GM12878 (cell line): Measurements from ENCODE around the gene MSX2. TPM values are rescaled to one million over a fixed set of nuclear protein-coding genes. Genes with fewer than 3 reads are reported as not detected.

Source experiments
- BCLAF1 ChIP-seq: fragments of 450-650 bp; IDR thresholded peaks from 2 replicates; pipeline ENCODE4 v1.6.1; 2017; ENCODE audit warnings: antibody characterized with exemption, mild to moderate bottlenecking, moderate library complexity
- CBX3 ChIP-seq: fragments of 200-600 bp; sonication (generic); IDR thresholded peaks from 2 replicates; pipeline ENCODE4 v1.6.1; 2016; ENCODE audit warnings: low read depth, borderline replicate concordance
- ETV6 ChIP-seq, 2 experiments: fragments of 450-650 bp in 1 of 2; IDR thresholded peaks in 1 of 2; conservative IDR thresholded peaks in 1 of 2; 2 replicates each; pipeline ENCODE4 v1.6.1; 2014; ENCODE audit warnings: antibody characterized with exemption in 1 of 2, borderline replicate concordance in 1 of 2, low read depth in 1 of 2, mild to moderate bottlenecking in 1 of 2, moderate library complexity in 1 of 2
- IRF4 ChIP-seq: IDR thresholded peaks from 2 replicates; pipeline ENCODE4 v1.6.1; 2011; ENCODE audit warnings: low read depth, low read length
- MEF2A ChIP-seq: IDR thresholded peaks from 2 replicates; pipeline ENCODE4 v1.6.1; 2011; ENCODE audit warnings: low read depth, mild to moderate bottlenecking, low read length, moderate library complexity; ENCODE audit not compliant: insufficient read depth
- NR2C2 ChIP-seq: IDR thresholded peaks from 2 replicates; pipeline ENCODE4 v1.6.1; 2011; ENCODE audit warnings: borderline replicate concordance, low read depth; ENCODE audit not compliant: control insufficient read depth, insufficient read length
- ZBTB11 ChIP-seq: fragments of 450-650 bp; formaldehyde crosslinking; IDR thresholded peaks from 2 replicates; pipeline ENCODE4 v1.5.0; 2022; ENCODE audit warnings: mild to moderate bottlenecking, missing genetic modification characterization
- polyA plus RNA-seq, 11 experiments: library from polyadenylated mRNA; depleted of rRNA in 4 of 11; unstranded in 6 of 11; stranded (reverse) in 5 of 11; fragments of >200 nt; fragmentation: Nextera tagmentation in 4 of 11; fragmentation: Illumina TruSeq in 1 of 11; extraction: Ambion mirVana in 4 of 11; extraction: Trizol in 1 of 11; gene quantifications; 1 replicate in 1 of 11; 2 replicates in 10 of 11; pipeline versions ENCODE4 v1.2.1 to v1.2.3, GENCODE V29; 2011 to 2016; ENCODE audit warnings: inconsistent platforms in 2 of 11, missing spikeins in 2 of 11, low read depth in 1 of 11
- total RNA-seq, 4 experiments: library from RNA; depleted of rRNA in 3 of 4; stranded (reverse); fragments of >200 nt in 3 of 4; fragmentation: Illumina TruSeq in 1 of 4; extraction: Trizol in 1 of 4; gene quantifications; 2 replicates each; pipeline versions ENCODE4 v1.2.1 to v1.2.3, GENCODE V29; 2013 to 2021

Gene MSX2
- total and polyA plus RNA-seq, 10 of the 15 experiments (the other 5 are each of a cell fraction or from before 2014, with no cell fraction given): not detected

- no peak for TF ChIP-seq ZBTB11 (CRISPR knock-in tag)
- no peak for TF ChIP-seq BCLAF1
- no peak for TF ChIP-seq NR2C2
- TF ChIP-seq IRF4: no peak
- TF ChIP-seq CBX3: no peak
- no peak for TF ChIP-seq ETV6 (conservative IDR thresholded peaks at IDR 0.05 in 1 of 2, IDR thresholded peaks at IDR 0.05 in 1 of 2; ENCODE audit: borderline replicate concordance in 1 of 2, low read depth in 1 of 2)
- no peak for TF ChIP-seq MEF2A
Measured at GRCh38 chr5:174737330-174737729, 12.9 kb downstream of the MSX2 start (continued).
